Panc1 (cell line): ENCODE results near the gene NDOR1.

Experiments used
- CTCF ChIP-seq: fragments of 450-650 bp; IDR thresholded peaks from 2 replicates; pipeline ENCODE4 v1.5.1; 2017; ENCODE audit warnings: mild to moderate bottlenecking
- POLR2AphosphoS5 ChIP-seq: IDR thresholded peaks from 2 replicates; pipeline ENCODE4 v1.6.1; 2012; ENCODE audit warnings: mild to moderate bottlenecking, low read depth, low read length, moderate library complexity
- REST ChIP-seq, 2 experiments: IDR thresholded peaks; 2 replicates each; pipeline ENCODE4 v1.6.1; 2011 to 2012; ENCODE audit warnings: low read depth in 2 of 2, control low read depth in 1 of 2, low read length in 1 of 2, mild to moderate bottlenecking in 1 of 2, moderate library complexity in 1 of 2; ENCODE audit not compliant: insufficient read depth in 1 of 2

- TF ChIP-seq CTCF (no peak), POLR2AphosphoS5 (no peak), REST (IDR thresholded peaks at IDR 0.05; ENCODE audit: insufficient read depth in 1 of 2, low read depth in 2 of 2, low read length in 1 of 2) (no peak)
Observed at GRCh38 chr9:137192859-137193258, 12.6 kb upstream of the NDOR1 start.
